Tibial artery (tissue), 4 donors: ENCODE data around the gene HYCC1.
"Not testable (repeated sequence)": the region's sequence is repeated elsewhere in the genome, so short reads cannot be mapped to it uniquely, and the experiment has no call there.

Source experiments
- DNase-seq, 2 donors: peaks; one replicate each; pipeline ENCODE4 v3.0.0-alpha.2; 2019
- H3K27ac ChIP-seq, 2 donors: fragments of 200-600 bp; sonication (generic) in 1 of 2; 1 replicate in 1 of 2; 2 replicates in 1 of 2; pipeline ENCODE4 v1.5.1; 2018 to 2019; ENCODE audit warnings: mild to moderate bottlenecking in 1 of 2
- H3K27me3 ChIP-seq, 2 donors: fragments of 200-600 bp; sonication (generic) in 1 of 2; one replicate each; pipeline versions ENCODE4 v1.5.1 to v1.6.0; 2016 to 2019
- H3K36me3 ChIP-seq, 3 donors: fragments of 200-600 bp; sonication (generic) in 2 of 3; one replicate each; pipeline ENCODE4 v1.5.1; 2016 to 2019; ENCODE audit warnings: mild to moderate bottlenecking in 2 of 3
- H3K4me1 ChIP-seq, 4 donors: fragments of 200-600 bp; sonication (generic) in 2 of 4; 1 replicate in 3 of 4; 2 replicates in 1 of 4; pipeline ENCODE4 v1.5.1; 2016 to 2019
- H3K4me3 ChIP-seq, 2 donors: fragments of 200-600 bp; sonication (generic) in 1 of 2; 1 replicate in 1 of 2; 2 replicates in 1 of 2; pipeline ENCODE4 v1.5.1; 2018 to 2019; ENCODE audit warnings: mild to moderate bottlenecking in 2 of 2
- H3K9me3 ChIP-seq, 3 donors: fragments of 200-600 bp; sonication (generic) in 1 of 3; one replicate each; pipeline ENCODE4 v1.5.1; 2016 to 2019
- intact Hi-C: fragments of 100-400 bp; cut with DNase I; formaldehyde crosslinking; loops from one replicate; pipeline ENCODE4 v1.15.0; 2023; ENCODE audit warnings: low total_unique reads
- TF ChIP-seq, protein P1 (sequence below), 2 experiments: fragments of 200-600 bp in 1 of 2; fragments of 450-650 bp in 1 of 2; IDR thresholded peaks; one replicate each; pipeline ENCODE4 v1.5.1; 2017 to 2019; ENCODE audit warnings: antibody characterized with exemption in 2 of 2, mild to moderate bottlenecking in 1 of 2, moderate library complexity in 1 of 2

HYCC1 gene

DNA sequence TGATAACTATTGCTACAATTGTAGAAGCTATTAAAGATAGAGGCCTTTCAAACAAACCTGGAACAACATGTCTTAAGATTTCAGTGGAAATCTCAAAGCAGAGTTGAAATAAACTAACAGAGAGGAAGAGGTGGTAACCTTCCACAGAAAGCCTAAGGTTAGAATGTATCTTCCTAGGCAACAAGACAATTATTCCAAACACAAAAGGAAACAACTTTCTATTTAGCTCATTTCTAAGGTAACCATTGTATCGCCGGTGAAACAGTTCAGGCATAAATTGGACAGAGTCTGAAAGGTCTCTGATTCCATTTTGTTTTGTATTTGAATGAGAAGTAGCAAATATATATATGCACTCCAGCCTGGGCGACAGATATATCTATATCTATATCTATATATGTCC, 30.7 kb upstream of the HYCC1 start:
- intact Hi-C loops: no loop called here

DNA sequence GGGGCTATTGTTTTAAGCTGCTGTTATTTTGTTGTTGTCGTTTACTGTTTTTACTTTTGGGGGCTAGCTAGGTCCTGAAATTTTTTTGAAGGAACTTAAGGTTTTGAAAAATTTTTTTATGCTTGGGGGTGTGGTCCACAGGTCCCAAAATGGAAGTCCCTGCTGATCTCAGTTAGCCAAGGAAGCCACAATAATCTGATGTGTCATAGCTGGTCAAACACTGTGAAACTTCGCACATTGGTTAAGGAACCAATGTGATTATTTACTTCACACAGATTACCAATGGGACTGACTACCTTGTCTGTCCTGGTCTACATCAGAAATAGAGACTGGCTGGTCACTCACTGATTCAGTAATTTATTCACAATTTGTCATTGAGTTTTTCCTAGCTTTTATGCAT, 29.5 kb upstream of the HYCC1 start:
- TF ChIP-seq, protein P1, sequence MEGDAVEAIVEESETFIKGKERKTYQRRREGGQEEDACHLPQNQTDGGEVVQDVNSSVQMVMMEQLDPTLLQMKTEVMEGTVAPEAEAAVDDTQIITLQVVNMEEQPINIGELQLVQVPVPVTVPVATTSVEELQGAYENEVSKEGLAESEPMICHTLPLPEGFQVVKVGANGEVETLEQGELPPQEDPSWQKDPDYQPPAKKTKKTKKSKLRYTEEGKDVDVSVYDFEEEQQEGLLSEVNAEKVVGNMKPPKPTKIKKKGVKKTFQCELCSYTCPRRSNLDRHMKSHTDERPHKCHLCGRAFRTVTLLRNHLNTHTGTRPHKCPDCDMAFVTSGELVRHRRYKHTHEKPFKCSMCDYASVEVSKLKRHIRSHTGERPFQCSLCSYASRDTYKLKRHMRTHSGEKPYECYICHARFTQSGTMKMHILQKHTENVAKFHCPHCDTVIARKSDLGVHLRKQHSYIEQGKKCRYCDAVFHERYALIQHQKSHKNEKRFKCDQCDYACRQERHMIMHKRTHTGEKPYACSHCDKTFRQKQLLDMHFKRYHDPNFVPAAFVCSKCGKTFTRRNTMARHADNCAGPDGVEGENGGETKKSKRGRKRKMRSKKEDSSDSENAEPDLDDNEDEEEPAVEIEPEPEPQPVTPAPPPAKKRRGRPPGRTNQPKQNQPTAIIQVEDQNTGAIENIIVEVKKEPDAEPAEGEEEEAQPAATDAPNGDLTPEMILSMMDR (IDR thresholded peaks at IDR 0.05): no peak
- intact Hi-C loops: no loop called here
- H3K36me3 ChIP-seq: no peaks in the 10 kb centered on the region

More for the DNA sequence above, 30.7 kb upstream of the HYCC1 start:
- no peaks in the 10 kb centered on the region for H3K36me3 ChIP-seq
- H3K4me3 ChIP-seq: no peak overlapping the region
- TF ChIP-seq, protein P1 (IDR thresholded peaks at IDR 0.05): no peak
- no peaks in the 10 kb centered on the region for H3K9me3 ChIP-seq
- no peak overlapping the region for H3K27ac ChIP-seq
- no peaks in the 10 kb centered on the region for H3K4me1 ChIP-seq
- no peak for DNase-seq
- no peaks in the 10 kb centered on the region for H3K27me3 ChIP-seq

DNA sequence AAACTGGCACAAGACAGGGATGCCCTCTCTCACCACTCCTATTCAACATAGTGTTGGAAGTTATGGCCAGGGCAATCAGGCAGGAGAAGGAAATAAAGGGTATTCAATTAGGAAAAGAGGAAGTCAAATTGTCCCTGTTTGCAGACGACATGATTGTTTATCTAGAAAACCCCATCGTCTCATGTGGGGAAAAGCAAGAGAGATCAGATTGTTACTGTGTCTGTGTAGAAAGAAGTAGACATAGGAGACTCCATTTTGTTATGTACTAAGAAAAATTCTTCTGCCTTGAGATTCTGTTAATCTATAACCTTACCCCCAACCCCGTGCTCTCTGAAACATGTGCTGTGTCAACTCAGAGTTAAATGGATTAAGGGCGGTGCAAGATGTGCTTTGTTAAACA, 25.7 kb upstream of the HYCC1 start:
- H3K36me3 ChIP-seq, DNase-seq, H3K4me3 ChIP-seq, intact Hi-C loops, H3K27ac ChIP-seq, H3K4me1 ChIP-seq, H3K27me3 ChIP-seq, H3K9me3 ChIP-seq: not testable (repeated sequence)

More for the DNA sequence above, 29.5 kb upstream of the HYCC1 start:
- H3K4me1 ChIP-seq: no peaks in the 10 kb centered on the region
- DNase-seq: no peak
- no peaks in the 10 kb centered on the region for H3K27me3 ChIP-seq
- H3K4me3 ChIP-seq: no peak overlapping the region
- H3K27ac ChIP-seq: no peak overlapping the region
- H3K9me3 ChIP-seq: no peaks in the 10 kb centered on the region

DNA sequence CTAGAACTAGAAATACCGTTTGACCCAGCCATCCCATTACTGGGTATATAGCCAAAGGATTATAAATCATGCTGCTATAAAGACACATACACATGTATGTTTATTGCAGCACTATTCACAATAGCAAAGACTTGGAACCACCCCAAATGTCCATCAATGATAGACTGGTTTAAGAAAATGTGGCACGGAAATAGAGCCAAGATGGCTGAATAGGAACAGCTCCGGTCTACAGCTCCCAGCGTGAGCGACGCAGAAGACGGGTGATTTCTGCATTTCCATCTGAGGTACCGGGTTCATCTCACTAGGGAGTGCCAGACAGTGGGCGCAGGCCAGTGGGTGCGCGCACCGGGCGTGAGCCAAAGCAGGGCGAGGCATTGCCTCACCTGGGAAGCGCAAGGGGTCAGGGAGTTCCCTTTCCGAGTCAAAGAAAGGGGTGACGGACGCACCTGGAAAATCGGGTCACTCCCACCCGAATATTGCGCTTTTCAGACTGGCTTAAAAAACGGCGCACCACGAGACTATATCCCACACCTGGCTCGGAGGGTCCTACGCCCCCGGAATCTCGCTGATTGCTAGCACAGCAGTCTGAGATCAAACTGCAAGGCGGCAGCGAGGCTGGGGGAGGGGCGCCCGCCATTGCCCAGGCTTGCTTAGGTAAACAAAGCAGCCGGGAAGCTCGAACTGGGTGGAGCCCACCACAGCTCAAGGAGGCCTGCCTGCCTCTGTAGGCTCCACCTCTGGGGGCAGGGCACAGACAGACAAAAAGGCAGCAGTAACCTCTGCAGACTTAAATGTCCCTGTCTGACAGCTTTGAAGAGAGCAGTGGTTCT, 21.8 kb upstream of the HYCC1 start:
- H3K4me3 ChIP-seq, H3K27me3 ChIP-seq, H3K27ac ChIP-seq, H3K36me3 ChIP-seq, H3K9me3 ChIP-seq, intact Hi-C loops, H3K4me1 ChIP-seq, DNase-seq: not testable (repeated sequence)

DNA sequence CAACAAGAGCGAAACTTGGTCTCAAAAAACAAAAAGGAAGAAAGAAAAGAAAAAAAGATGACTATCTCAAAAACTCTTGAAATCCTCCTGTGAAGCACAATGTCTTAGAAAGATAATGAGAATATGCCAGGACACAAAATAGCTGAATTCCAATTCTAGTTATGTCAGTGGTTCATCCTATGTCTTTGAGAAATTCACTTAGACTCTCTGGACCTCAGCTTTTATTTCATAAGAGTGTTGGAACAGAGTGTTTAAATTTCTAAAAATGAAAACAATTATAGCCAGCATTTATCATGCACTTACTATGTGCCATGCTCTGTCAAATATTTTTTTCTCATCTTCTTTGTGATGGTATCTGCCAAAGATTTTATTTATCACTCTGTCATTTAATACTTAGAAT, 13.3 kb upstream of the HYCC1 start:
- no peaks in the 10 kb centered on the region for H3K27me3 ChIP-seq
- H3K36me3 ChIP-seq: no peaks in the 10 kb centered on the region
- no peak for DNase-seq
- H3K9me3 ChIP-seq: no peaks in the 10 kb centered on the region
- intact Hi-C loops: no loop called here
- no peak overlapping the region for H3K27ac ChIP-seq
- TF ChIP-seq, protein P1 (IDR thresholded peaks at IDR 0.05): no peak
- H3K4me3 ChIP-seq: no peak overlapping the region
- H3K4me1 ChIP-seq: no peaks in the 10 kb centered on the region

DNA sequence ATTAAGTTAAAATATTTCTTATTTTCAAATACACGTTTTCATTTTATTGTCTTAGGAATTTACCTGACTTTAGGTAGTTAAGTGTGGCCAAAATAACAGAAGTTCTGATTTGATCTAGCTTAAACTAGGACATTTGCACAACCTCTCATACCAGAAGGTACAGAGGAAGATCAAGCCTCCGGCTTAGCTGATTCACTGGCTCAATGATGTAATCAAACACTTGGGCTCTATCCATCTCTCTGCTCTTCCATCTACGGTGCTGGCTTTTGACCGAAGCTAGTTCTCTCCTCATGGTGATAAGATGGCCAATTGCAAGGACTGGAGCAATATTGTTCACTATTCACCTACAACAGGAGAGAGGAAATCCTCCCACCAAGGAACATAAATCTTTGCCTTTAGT, 12.2 kb upstream of the HYCC1 start:
- TF ChIP-seq, protein P1 (IDR thresholded peaks at IDR 0.05): no peak

More for the DNA sequence above, 12.2 kb upstream of the HYCC1 start:
- H3K4me1 ChIP-seq: peaks cover 0 to 2% (median 0%) of the 10 kb centered on the region in 4 donors
- H3K27ac ChIP-seq: no peak overlapping the region
- DNase-seq: no peak
- H3K9me3 ChIP-seq: no peaks in the 10 kb centered on the region
- no peak overlapping the region for H3K4me3 ChIP-seq
- intact Hi-C loops: no loop called here
- no peaks in the 10 kb centered on the region for H3K36me3 ChIP-seq
- H3K27me3 ChIP-seq: no peaks in the 10 kb centered on the region
